Ascending aorta (tissue), 2 donors: ENCODE results near the gene TMIGD1. TPM values are rescaled to one million over a fixed set of nuclear protein-coding genes. Genes with fewer than 3 reads are reported as not detected.

Source experiments
- DNase-seq, 2 donors: peaks; one replicate each; pipeline ENCODE4 v3.0.0-alpha.2; 2019; ENCODE audit warnings: low spot score in 2 of 2
- H3K27ac ChIP-seq, 2 donors: fragments of 200-600 bp; sonication (generic); one replicate each; pipeline ENCODE4 v1.5.1; 2016 to 2017; ENCODE audit warnings: mild to moderate bottlenecking in 1 of 2
- H3K27me3 ChIP-seq: fragments of 200-600 bp; sonication (generic); one replicate; pipeline ENCODE4 v1.5.1; 2017
- H3K36me3 ChIP-seq, 2 donors: fragments of 200-600 bp; sonication (generic); one replicate each; pipeline ENCODE4 v1.5.1; 2016
- H3K4me1 ChIP-seq, 2 donors: fragments of 200-600 bp; sonication (generic); one replicate each; pipeline ENCODE4 v1.5.1; 2016 to 2017; ENCODE audit warnings: mild to moderate bottlenecking in 1 of 2
- H3K4me3 ChIP-seq, 2 donors: fragments of 200-600 bp; sonication (generic); one replicate each; pipeline ENCODE4 v1.5.1; 2016 to 2017; ENCODE audit warnings: mild to moderate bottlenecking in 1 of 2
- H3K9me3 ChIP-seq, 2 donors: fragments of 200-600 bp; sonication (generic); one replicate each; pipeline ENCODE4 v1.5.1; 2016
- CTCF ChIP-seq, 3 experiments: fragments of 200-600 bp in 2 of 3; fragments of 450-650 bp in 1 of 3; sonication (generic) in 2 of 3; IDR thresholded peaks; one replicate each; pipeline ENCODE4 v1.5.1; 2016 to 2019; ENCODE audit warnings: antibody characterized with exemption in 3 of 3, mild to moderate bottlenecking in 1 of 3, moderate library complexity in 1 of 3
- intact Hi-C: fragments of 100-400 bp; cut with DNase I; formaldehyde crosslinking; loops from one replicate; pipeline ENCODE4 v1.15.1; 2023
- total RNA-seq: library from RNA; depleted of rRNA; stranded (reverse); fragments of >200 nt; gene quantifications from one replicate; pipeline ENCODE4 v1.1.0, GENCODE V29; 2016

TMIGD1 gene
- total RNA-seq: not detected

- no peaks in the 10 kb centered on the region for H3K27me3 ChIP-seq
- no peak within 1 kb of the TSS for H3K27ac ChIP-seq
- DNase-seq: no peak
- no peak within 1 kb of the TSS for H3K4me3 ChIP-seq
- no peak for TF ChIP-seq CTCF (IDR thresholded peaks at IDR 0.05)
- no peaks in the 10 kb centered on the region for H3K9me3 ChIP-seq
- H3K4me1 ChIP-seq: no peaks in the 10 kb centered on the region
- intact Hi-C loops: no loop called here
- no peaks in the 10 kb centered on the region for H3K36me3 ChIP-seq
These were observed at the start of gene TMIGD1 for GRCh38 chr17:30333503-30334360. Gene TMIGD1, minus strand, starts transcription at chr17:30334057. Its CDS starts 1,924 bp downstream, at chr17:30332133.

GRCh38 chr17:30382345-30382744 lies 48.5 kb upstream of the TMIGD1 start:
- intact Hi-C loops: no loop called here
- TF ChIP-seq CTCF (IDR thresholded peaks at IDR 0.05): no peak
- Histone ChIP-seq H3K36me3 (peaks cover 0 to 15% of the 10 kb centered on the region in 2 donors), H3K27me3 (no peaks in the 10 kb centered on the region), H3K27ac (no peak overlapping the region), H3K9me3 (no peaks in the 10 kb centered on the region), H3K4me1 (peaks cover 0 to 4% of the 10 kb centered on the region in 2 donors), H3K4me3 (no peak overlapping the region)
- no peak for DNase-seq

- DNase-seq: no peak
- Histone ChIP-seq H3K4me3 (peak overlapping the region; percentile 81 to 90), H3K4me1 (peaks cover 0 to 4% of the 10 kb centered on the region in 2 donors), H3K27ac (no peak overlapping the region), H3K27me3 (no peaks in the 10 kb centered on the region), H3K9me3 (no peaks in the 10 kb centered on the region), H3K36me3 (peaks cover 0 to 8% of the 10 kb centered on the region in 2 donors)
- no peak for TF ChIP-seq CTCF (IDR thresholded peaks at IDR 0.05)
- intact Hi-C loops: no loop called here
These were observed 47.4 kb upstream of the TMIGD1 start for GRCh38 chr17:30381340-30381659.

- no peak for TF ChIP-seq CTCF (IDR thresholded peaks at IDR 0.05)
- H3K9me3 ChIP-seq: no peaks in the 10 kb centered on the region
- H3K4me1 ChIP-seq: peaks cover 0 to 4% of the 10 kb centered on the region in 2 donors
- DNase-seq: no peak
- peak overlapping the region; percentile 81 to 90 for H3K4me3 ChIP-seq
- peaks cover 0 to 3% of the 10 kb centered on the region in 2 donors for H3K36me3 ChIP-seq
- intact Hi-C loops: no loop called here
- no peak overlapping the region for H3K27ac ChIP-seq
- no peaks in the 10 kb centered on the region for H3K27me3 ChIP-seq
These were observed 46.9 kb upstream of the TMIGD1 start for GRCh38 chr17:30380643-30381339.

GRCh38 chr17:30379903-30380381 lies 46.1 kb upstream of the TMIGD1 start:
- H3K27ac ChIP-seq: peak overlapping the region in 1 of 2 donors; percentile 82
- peak overlapping the region; percentile 81 to 90 for H3K4me3 ChIP-seq
- no peaks in the 10 kb centered on the region for H3K36me3 ChIP-seq
- no peaks in the 10 kb centered on the region for H3K27me3 ChIP-seq
- TF ChIP-seq CTCF (IDR thresholded peaks at IDR 0.05): no peak
- peaks cover 0 to 4% of the 10 kb centered on the region in 2 donors for H3K4me1 ChIP-seq
- DNase-seq: no peak
- intact Hi-C loops: loop anchor here (2.0 to 5.0 kb wide), 5 partner anchors 39 to 445 kb away; partner anchors contain the start of genes CRLF3, GOSR1 and NSRP1
- H3K9me3 ChIP-seq: no peaks in the 10 kb centered on the region
